DND-41 (cell line): ENCODE results near the gene SSX2IP.
"Not testable (repeated sequence)": the region's sequence is repeated elsewhere in the genome, so short reads cannot be mapped to it uniquely, and the experiment has no call there.

Experiments used
- ATAC-seq: fragments of 200-7000 bp; cut with Tn5 transposase; 3 replicates; pipeline ENCODE4 v1.9.1; 2021; ENCODE audit warnings: low read depth; ENCODE audit not compliant: insufficient read depth
- DNase-seq: peaks from one replicate; pipeline ENCODE4 v3.0.0-alpha.2; 2020
- H2AFZ ChIP-seq: 2 replicates; pipeline ENCODE4 v1.6.0; 2012; ENCODE audit warnings: low read depth, low read length
- H3K27ac ChIP-seq: 2 replicates; pipeline ENCODE4 v1.5.1; 2012; ENCODE audit warnings: low read length, inconsistent platforms
- H3K27me3 ChIP-seq: fragments of 200-600 bp; sonication (generic); 2 replicates; pipeline ENCODE4 v1.6.0; 2012; ENCODE audit warnings: low read length, mild to moderate bottlenecking, inconsistent platforms; ENCODE audit not compliant: insufficient read depth, poor library complexity
- H3K36me3 ChIP-seq: 2 replicates; pipeline ENCODE4 v1.5.1; 2012; ENCODE audit warnings: low read length, inconsistent platforms; ENCODE audit not compliant: insufficient read depth
- H3K4me1 ChIP-seq: 2 replicates; pipeline ENCODE4 v1.5.1; 2012; ENCODE audit warnings: mild to moderate bottlenecking, low read length; ENCODE audit not compliant: insufficient read depth
- H3K4me2 ChIP-seq: 2 replicates; pipeline ENCODE4 v1.6.0; 2012; ENCODE audit warnings: mild to moderate bottlenecking, moderate library complexity, low read length, inconsistent platforms; ENCODE audit not compliant: insufficient read depth
- H3K4me3 ChIP-seq, 2 experiments: fragments of 200-600 bp in 1 of 2; shearing (Covaris generic) in 1 of 2; 2 replicates each; pipeline ENCODE4 v1.5.1; 2012 to 2016; ENCODE audit warnings: inconsistent platforms in 2 of 2, low read length in 2 of 2, mild to moderate bottlenecking in 2 of 2, low read depth in 1 of 2, moderate library complexity in 1 of 2
- H3K79me2 ChIP-seq: 2 replicates; pipeline ENCODE4 v1.6.0; 2012; ENCODE audit warnings: low read length, inconsistent platforms; ENCODE audit not compliant: insufficient read depth
- H3K9ac ChIP-seq: 2 replicates; pipeline ENCODE4 v1.6.0; 2012; ENCODE audit warnings: low read depth, mild to moderate bottlenecking, inconsistent platforms, low read length, moderate library complexity
- H3K9me3 ChIP-seq: 2 replicates; pipeline ENCODE4 v1.5.1; 2012; ENCODE audit warnings: low read length, moderate library complexity, mild to moderate bottlenecking, inconsistent platforms; ENCODE audit not compliant: insufficient read depth, severe bottlenecking
- H4K20me1 ChIP-seq: 2 replicates; pipeline ENCODE4 v1.6.0; 2012; ENCODE audit warnings: low read length; ENCODE audit not compliant: insufficient read depth
- EZH2 ChIP-seq: IDR thresholded peaks from 3 replicates; pipeline ENCODE4 v1.6.1; 2012; ENCODE audit warnings: borderline replicate concordance, low read depth, mild to moderate bottlenecking, moderate library complexity, low read length, inconsistent platforms; ENCODE audit not compliant: severe bottlenecking
- TF ChIP-seq, protein P1 (sequence below): IDR thresholded peaks from 2 replicates; pipeline ENCODE4 v1.5.1; 2012; ENCODE audit warnings: borderline replicate concordance, low read length, moderate library complexity, mild to moderate bottlenecking; ENCODE audit not compliant: poor library complexity, severe bottlenecking; ENCODE audit errors: extremely low read depth

SSX2IP gene

GRCh38 chr1:84722794-84723193 is 32.5 kb upstream of the SSX2IP start:
- TF ChIP-seq, protein P1, sequence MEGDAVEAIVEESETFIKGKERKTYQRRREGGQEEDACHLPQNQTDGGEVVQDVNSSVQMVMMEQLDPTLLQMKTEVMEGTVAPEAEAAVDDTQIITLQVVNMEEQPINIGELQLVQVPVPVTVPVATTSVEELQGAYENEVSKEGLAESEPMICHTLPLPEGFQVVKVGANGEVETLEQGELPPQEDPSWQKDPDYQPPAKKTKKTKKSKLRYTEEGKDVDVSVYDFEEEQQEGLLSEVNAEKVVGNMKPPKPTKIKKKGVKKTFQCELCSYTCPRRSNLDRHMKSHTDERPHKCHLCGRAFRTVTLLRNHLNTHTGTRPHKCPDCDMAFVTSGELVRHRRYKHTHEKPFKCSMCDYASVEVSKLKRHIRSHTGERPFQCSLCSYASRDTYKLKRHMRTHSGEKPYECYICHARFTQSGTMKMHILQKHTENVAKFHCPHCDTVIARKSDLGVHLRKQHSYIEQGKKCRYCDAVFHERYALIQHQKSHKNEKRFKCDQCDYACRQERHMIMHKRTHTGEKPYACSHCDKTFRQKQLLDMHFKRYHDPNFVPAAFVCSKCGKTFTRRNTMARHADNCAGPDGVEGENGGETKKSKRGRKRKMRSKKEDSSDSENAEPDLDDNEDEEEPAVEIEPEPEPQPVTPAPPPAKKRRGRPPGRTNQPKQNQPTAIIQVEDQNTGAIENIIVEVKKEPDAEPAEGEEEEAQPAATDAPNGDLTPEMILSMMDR: no peak
- TF ChIP-seq EZH2: no peak
- no peak for DNase-seq
- Histone ChIP-seq H3K9me3 (no peaks in the 10 kb centered on the region), H4K20me1 (no peaks in the 10 kb centered on the region), H3K4me3 (no peak overlapping the region), H3K36me3 (no peaks in the 10 kb centered on the region), H3K79me2 (no peaks in the 10 kb centered on the region), H3K4me2 (no peak overlapping the region), H3K27me3 (no peaks in the 10 kb centered on the region), H3K27ac (no peak overlapping the region), H3K9ac (no peak overlapping the region), H2AFZ (no peak overlapping the region), H3K4me1 (no peaks in the 10 kb centered on the region)
- ATAC-seq: no peak

GRCh38 chr1:84721872-84722271 is 31.6 kb upstream of the SSX2IP start:
- DNase-seq, H3K79me2 ChIP-seq, H3K36me3 ChIP-seq: not testable (repeated sequence)

GRCh38 chr1:84721152-84721551 is 30.9 kb upstream of the SSX2IP start:
- Histone ChIP-seq H3K79me2 (no peaks in the 10 kb centered on the region), H3K9me3 (no peaks in the 10 kb centered on the region), H3K4me2 (no peak overlapping the region), H4K20me1 (no peaks in the 10 kb centered on the region), H2AFZ (no peak overlapping the region), H3K36me3 (no peaks in the 10 kb centered on the region), H3K9ac (no peak overlapping the region), H3K27ac (no peak overlapping the region), H3K4me1 (no peaks in the 10 kb centered on the region), H3K4me3 (no peak overlapping the region), H3K27me3 (peaks cover 5% of the 10 kb centered on the region)
- TF ChIP-seq EZH2: no peak
- TF ChIP-seq, protein P1: no peak
- ATAC-seq: no peak
- DNase-seq: no peak

More at GRCh38 chr1:84721872-84722271, 31.6 kb upstream of the SSX2IP start:
- not testable (repeated sequence) for H3K27me3 ChIP-seq, H3K4me1 ChIP-seq, H3K4me2 ChIP-seq, H3K27ac ChIP-seq, H3K4me3 ChIP-seq, H4K20me1 ChIP-seq, ATAC-seq, H3K9me3 ChIP-seq, H2AFZ ChIP-seq, H3K9ac ChIP-seq

DNA sequence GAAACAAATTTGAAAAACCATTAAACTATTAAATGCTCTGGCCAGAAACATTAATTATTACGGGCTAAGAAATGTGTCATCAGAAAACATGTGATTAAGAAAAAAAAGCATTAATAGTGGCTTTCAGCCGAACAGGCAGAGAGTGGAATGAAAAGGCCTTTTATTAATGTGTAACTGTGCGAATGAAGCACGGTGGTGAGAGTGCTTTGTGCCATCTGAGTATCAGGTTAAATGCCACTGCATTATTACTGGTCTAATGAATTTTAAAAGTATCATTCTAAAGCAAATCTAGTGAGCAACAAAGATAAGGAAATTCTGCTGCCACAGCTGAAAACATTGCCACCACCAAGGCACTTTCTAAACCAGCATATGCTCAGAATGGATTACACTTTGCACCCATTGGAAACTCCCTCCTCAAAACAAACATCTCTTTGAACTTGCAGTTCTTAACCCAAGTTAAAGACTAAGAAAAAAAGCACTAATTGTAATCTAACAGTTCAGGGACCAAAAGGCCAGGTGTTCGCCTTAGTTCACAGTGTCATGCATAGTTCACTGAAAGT is 30.0 kb upstream of the SSX2IP start:
- DNase-seq (no peak), ATAC-seq (no peak)
- Histone ChIP-seq H3K27ac (no peak overlapping the region), H3K4me2 (no peak overlapping the region), H3K4me3 (no peak overlapping the region), H3K4me1 (no peaks in the 10 kb centered on the region), H3K79me2 (no peaks in the 10 kb centered on the region), H3K27me3 (peaks cover 5% of the 10 kb centered on the region), H3K9ac (no peak overlapping the region), H3K36me3 (no peaks in the 10 kb centered on the region), H4K20me1 (no peaks in the 10 kb centered on the region), H2AFZ (no peak overlapping the region), H3K9me3 (no peaks in the 10 kb centered on the region)
- no peak for TF ChIP-seq EZH2
